GM21447 (cell line): ENCODE data around the gene NRGN.
A peak's percentile ranks its signal among the peaks of the same experiment; 100 is the strongest.

ENCODE experiments used
- ATAC-seq: cut with Tn5 transposase; IDR thresholded peaks from one replicate; pipeline ENCODE4 v1.9.1; 2021; ENCODE audit not compliant: unreplicated experiment

NRGN gene

DNA sequence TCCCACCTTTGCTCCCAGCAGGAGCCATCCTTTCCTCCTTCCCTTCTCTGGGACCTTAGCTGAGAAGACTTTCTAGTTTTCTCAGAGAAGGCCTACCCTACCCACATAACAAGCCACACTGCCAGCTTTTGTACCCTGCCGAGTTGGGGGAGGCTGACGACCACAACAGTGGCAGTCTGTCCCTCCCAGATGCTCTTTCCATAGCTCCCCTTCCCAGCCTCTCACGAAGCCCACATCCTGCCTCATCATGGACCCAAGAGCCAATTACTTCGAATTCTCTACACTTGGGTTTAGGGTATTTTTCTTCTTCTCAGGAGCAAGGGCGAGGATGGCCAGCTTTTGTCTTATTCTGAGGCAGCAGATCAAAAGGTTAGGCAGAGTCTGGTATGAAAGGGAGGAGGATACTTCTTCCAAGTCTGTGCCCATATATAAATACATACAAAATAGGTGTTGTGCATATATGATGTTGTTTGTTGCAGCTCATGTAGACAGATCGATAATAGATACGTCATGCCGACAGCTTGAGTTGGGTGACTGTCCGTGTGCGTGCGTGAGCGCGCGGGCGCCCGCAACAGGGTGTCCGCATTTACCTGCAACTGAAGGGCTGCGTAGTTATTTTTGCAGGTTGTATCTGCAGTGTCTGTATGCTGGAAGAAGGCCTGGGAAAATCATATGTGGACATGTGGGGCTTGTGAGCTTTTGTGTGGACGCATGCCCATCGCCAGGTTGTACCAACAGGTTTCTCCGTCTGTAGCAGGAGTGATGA lies 846 bp upstream of the NRGN start:
- ATAC-seq = no peak

DNA sequence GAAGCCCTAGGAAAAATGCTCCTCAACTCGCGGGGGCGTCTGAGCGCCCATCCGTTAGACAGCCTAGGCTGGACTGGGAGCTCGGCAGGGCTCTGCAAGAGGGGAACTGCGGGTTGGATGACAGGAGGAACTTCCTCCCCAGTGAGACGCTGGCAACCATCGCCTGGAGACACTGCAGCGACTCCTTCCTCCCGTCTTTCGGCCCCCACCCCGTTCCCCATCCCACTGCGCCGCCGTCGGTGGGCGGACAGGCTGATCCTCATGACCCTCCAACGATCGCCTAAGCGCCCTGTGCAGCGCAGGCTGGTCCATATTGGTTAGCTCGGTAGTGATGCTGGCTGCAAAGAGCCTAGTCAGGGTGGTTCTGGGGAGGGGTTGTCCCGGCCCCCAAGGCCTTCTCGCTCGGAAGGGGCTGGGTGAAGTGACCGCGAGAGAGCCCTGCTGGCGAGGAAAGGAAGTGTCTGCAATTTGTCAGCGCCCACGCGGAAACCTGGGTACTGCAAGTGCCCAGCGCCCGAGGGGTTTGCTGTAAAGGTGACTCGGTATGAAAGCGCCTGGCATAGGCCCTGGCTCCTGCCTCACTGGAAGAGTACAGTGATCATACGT lies 638 bp downstream of the NRGN start:
- peak; percentile 46 for ATAC-seq

DNA sequence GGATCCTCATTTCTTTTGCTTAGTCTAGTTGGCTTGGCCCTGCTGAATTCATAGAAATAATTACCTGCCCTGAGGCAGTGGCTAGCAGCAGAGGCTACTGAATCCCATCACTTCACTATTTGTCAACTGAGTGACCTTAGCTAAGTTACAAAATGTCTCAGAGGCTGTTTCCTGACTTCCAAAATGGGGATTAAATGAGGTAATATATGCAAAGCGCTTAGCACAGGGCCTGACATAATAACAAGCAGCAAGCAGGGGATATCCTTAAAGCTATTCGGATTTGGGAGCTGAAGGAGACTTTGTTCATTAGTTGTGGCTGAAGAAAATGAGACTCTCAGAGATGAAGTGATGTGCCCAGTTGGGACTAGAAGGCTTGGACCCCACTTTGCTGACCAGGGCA lies 2.8 kb downstream of the NRGN start:
- ATAC-seq = no peak

DNA sequence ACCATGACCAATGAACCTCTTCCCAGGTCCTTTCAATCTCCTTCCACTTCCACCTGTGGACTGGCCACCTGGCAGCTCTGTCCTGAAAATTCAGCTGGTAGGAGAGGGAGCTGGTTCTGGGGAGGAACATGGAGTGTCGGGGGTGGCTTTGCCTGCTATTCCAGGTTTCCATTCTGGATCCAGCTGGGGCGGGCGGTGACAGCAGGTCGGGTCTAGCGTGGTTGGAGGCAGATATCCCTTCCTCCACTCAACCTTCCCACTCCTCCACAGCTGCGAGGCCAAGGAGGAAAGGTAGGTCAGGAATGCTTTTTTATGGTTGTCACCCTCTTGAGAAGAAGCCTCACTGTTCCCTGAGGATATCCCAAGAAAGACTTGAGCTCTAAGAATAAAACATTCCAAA lies 3.3 kb downstream of the NRGN start:
- no peak for ATAC-seq

DNA sequence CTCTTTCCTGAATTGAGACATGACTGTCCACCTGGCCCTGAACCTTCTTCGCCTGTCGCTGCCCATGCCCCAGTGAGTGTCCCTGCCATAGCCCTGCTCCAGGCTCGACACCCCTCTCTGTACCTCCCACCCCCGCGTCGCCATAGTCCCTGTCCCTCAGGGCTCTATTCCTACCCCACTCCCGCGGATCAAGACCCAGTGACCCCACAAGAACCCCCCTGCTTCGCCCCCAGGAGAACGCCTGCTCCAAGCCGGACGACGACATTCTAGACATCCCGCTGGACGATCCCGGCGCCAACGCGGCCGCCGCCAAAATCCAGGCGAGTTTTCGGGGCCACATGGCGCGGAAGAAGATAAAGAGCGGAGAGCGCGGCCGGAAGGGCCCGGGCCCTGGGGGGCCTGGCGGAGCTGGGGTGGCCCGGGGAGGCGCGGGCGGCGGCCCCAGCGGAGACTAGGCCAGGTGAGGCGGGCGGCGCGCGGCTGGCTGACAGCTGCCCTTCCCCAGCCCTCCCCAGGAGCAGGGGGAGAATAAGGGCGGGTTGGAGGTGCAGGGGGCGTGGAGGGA lies 5.6 kb downstream of the NRGN start:
- no peak for ATAC-seq

DNA sequence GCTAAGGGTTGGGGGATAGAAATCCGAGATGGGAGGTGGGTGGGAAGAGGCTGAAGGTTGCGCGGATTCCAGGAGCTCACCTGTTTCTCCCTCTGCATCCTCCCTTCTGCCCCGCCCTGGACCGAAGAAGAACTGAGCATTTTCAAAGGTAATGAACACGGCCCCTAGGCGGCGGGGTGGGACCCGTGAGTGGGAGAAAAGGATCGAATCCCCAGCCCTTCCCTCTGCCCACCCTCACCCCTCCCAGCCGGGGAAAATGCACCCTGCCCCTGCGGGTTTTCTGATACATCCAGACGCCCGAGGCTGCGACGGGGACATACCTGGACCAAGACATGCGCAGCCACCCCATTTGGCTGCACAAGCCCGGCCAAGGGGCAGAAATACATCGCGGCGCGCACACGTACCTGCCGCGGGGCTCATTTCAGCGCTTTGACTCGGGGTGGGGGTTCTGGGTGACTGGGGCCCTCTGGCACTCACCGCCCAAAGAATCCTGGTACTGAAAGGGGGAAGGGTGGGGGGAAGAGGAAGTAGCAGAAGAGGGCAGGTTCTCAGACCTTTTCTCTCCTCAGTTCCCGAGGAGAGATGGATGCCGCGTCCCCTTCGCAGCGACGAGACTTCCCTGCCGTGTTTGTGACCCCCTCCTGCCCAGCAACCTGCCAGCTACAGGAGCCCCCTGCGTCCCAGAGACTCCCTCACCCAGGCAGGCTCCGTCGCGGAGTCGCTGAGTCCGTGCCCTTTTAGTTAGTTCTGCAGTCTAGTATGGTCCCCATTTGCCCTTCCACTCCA lies 6.3 kb downstream of the NRGN start:
- peak; percentile 28 for ATAC-seq

DNA sequence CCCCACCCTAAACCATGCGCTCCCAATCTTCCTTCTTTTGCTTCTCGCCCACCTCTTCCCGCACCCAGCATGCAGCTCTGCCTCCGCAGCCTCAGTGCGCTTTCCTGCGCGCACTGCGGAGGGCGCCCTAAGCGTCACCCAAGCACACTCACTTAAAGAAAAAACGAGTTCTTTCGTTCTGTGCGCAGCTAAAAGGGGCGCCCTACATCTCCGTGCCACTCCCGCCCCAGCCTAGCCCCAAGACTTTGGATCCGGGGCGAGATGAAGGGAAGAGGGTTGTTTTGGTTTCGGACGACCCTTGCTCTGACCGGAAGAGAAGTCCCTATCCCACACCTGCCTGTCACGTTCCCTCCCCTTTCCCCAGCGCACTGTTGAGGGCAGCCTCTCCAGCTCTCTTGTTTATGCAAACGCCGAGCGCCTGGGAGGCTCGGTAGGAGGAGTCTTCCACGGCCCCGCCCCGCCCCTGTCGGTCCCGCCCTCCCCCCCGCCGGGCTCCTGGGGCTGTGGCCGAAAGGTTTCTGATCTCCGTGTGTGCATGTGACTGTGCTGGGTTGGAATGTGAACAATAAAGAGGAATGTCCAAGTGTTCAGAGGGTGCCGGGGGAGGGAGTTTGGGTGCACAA lies 7.0 kb downstream of the NRGN start:
- ATAC-seq = peak; percentile 91

DNA sequence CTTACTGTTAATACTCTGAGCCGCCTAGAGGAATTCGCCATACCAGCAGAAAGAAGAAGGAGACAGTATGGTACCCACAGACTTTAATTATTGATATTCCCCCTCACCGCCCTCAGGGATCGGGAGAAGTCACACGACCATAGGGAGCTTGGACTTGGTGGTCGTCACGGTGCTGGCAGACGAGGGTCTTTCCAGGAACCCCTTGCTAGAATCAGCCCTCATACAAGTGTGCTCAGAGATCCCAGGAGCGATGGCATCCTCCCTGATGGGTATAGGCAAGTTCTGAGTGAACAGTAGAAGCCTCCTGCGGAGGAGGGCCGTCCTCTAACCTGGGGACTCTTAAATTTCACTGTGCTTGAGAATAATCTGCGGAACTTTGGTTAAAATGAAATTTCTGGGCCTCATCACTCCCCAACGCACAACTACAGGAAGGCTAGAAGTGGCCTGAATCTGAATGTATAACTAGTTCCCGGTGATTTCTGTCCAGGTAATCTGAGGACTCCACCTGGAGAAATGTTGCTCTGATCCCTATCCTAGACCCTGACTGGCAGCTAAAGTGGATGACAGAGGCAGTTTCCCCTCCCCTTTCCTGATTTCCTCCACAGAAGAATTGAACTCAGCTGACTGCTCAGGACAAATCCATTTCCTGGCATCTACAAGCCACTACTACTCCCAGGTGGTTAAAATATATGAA lies 7.8 kb downstream of the NRGN start:
- no peak for ATAC-seq

DNA sequence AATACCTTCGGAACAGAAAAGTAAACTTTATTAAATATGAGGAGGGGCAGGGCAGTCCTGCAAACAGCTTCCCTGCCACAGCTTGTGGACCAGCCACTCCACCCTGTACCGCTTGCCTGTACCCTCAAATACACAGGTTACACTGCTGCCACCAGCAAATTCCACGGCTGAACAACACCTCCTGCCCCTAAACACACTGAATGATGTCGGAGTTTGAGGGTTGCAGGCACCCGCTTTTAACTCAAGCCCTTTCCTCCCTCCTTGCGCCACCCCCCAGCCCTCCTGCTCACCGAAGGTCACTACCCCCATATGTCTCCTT lies 8.3 kb downstream of the NRGN start:
- no peak for ATAC-seq

DNA sequence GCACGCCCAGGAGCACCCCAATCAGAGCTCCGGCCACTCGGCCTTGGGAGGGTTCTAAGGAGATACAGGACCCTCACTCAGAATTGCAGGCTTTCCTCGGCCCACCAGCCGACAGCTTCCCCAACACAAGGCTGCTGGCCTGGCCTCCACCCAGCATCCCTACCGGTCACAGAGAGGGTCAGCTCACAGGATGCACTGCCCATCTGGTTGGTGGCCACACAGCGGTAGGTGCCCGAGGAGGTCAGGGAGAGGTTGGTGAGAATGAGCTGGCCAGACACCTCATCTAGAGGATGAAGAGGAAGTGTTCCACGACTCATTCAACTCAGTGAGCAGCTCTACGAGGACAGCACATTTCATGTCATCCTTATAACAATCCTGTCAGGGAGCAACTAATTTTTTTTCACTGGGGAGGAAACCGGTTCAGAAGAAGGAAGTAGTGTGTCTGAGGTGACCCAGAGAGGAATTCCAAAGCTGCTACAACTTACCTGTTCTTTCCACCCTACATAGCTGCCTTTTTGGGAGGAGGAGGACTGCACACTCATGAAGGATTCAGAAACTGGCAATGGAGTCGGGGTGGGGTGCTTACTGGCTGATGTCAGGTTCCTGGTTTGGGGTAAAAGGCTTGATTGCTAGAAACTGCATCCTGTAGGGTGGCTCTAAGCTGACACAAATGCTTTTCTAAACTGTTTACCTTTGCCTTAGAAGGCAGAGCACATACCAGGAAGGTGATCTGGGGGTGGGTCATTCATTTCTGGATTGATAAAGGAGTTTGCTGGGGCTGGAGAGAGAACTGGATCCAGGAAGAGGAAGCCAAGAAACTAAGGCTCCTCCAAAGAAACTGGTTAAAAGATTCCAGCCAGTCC lies 9.0 kb downstream of the NRGN start:
- ATAC-seq = no peak

DNA sequence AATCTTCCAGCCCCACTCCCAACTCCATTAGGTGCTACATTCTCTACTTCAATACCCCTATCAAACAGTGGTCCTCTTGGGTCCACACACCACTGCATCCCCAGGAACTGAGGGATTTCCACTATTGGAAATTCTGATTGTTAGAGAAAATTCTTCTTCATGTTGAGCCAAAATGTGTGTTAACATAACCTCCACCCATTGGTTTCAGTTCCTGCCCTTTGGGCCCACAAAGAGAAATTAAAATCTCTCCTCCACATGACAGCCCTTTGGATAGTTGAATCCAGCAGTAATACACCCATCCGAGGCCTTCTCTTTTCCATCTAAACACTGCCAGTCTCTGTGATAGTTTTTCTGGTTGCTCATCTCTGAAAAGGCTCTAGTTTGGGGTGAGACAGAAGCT lies 10.2 kb downstream of the NRGN start:
- ATAC-seq = no peak

DNA sequence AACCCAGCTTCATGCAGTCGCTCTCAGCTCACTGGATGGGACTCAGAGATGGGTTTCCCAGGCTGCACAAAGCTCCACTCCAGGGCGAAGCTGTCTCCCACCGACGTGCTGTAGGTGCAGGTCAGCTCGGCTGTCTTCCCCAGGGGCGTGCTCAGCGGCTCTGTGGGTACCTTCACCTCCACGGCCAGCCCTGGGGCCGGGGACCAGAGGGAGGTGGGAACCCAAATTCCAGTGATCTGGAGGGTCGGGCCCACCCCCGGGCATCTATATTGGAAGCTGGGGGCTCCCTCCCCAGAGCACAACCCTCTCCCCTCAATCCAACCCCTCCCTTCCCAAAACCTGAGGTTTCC lies 11.6 kb downstream of the NRGN start:
- no peak for ATAC-seq

DNA sequence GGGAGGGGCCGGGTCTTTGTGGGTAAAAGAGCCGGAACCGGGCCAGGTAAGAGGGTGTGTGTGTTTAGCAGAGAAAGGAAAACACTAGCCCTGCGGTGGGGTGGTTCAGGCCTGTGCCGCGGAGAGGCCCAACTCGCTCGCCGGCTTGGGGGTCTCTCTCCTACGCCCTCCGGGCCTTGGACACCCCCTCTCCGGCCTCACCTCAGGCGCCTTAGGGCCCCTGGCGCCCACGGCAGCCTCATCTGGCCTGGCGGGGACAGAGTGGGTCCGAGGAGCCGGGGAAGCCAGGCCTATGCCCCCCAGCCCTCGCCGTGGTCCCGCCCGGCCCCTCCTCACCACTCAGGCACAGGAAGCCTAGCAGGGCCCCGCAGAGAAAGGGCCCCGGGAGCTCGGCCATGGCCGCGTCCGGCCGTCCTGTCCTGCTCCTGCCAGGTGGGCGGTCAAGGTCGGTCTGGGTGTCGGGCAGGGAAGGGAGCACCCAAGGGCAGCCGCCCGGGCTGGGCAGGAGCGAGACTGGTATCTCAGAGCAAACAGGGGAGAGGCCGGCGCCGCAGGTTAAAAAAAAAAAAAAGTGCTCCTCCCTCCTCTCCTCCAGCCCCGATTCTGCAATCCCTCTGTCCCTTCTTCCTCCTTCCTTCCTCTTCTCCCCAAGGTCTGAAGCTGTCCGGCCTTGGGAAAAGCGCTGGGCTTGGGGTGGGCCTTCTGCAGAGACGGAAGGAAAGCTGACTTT lies 12.2 kb downstream of the NRGN start, which contains the start of gene VSIG2:
VSIG2 (minus strand) TSS at position 515 of the 730 bp plus-strand sequence; CDS start at position 397, 118 bp downstream.
- ATAC-seq = no peak

DNA sequence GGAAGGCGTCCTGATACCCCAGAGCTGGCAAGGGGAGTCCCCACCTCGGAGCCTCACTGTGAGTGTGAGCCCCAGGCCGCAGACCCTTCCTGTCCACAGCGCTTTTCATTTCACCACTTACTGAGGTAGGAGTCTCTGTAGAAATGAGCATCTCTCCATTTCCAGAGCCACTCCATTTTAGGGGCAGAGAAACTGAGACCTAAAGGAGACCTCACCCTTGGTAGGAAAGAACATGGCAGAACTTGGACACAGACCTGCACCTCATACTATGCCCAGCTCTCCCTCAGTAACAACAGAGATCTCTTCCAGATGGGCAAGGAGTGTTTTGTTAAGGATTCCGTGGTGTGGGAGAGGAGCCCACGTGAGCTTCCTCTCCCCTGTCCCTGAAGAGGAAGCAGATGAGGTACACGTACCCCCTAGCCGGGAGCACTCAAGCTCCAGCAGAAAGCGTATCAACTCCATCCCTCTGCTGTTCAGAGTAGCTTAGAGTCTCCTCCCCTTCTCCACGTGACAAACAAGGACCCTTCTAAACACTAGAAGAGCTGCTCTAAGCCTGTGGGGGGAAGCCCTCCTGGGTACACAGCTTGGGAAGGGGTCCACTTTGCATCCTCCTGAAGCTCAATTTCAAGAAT lies 12.8 kb downstream of the NRGN start:
- no peak for ATAC-seq

DNA sequence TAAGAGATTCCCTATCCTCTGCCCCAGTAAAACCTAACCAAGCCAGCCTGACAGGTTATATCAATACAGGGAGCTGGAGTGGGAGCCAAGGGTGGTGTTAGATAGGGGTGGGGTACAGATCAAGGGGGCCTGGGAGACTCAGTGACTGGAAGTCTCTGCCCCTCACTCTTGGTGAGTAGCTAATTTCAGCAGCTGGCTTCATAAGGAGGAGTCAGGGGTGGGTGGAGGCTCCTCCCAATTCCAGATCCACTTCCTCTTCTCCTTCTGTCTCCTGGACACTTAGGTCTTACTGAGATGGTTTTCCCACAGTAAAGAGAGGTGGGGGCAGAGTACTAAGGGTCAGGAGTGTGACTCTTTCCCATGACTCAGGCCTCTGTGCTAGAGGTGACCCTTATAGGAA lies 13.5 kb downstream of the NRGN start:
- ATAC-seq = no peak

DNA sequence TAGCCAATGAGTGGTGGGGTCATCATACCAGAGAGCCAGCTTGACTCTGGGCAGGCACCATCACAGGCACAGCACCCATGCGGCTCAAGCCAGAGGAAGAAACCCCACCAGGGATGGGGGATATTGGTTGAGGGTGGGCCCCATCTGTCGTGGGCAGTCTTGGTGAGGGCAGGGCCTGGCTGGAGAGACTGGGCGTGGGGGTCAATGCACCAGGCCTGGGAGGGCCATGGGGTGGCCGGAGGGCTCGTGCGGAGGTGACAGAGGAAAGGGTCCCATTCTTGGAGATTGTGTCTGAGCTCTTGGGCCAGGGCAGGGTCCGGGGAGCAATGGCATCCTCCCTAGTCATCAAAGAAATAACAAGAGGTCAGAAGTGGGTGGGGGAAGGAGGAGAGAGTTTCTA lies 13.9 kb downstream of the NRGN start:
- no peak for ATAC-seq

DNA sequence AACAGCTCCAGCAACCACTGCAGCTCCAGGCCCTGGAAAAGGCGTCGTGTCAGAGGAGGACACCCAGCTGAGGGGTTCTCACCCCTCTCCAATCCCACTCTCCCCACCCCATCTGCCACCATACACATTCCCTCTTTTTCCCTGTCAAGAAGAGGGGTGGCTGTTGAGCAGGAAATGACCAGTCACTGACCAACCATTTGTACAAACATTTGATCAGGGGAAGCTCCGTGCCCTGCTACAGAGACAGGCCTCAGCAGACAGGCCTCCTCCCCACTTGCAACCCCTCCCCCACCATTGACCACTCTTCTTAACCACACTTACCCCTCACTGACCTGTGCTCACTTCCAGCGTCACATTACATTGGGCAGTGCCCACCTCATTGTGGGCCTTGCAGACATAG lies 14.6 kb downstream of the NRGN start:
- ATAC-seq = no peak

DNA sequence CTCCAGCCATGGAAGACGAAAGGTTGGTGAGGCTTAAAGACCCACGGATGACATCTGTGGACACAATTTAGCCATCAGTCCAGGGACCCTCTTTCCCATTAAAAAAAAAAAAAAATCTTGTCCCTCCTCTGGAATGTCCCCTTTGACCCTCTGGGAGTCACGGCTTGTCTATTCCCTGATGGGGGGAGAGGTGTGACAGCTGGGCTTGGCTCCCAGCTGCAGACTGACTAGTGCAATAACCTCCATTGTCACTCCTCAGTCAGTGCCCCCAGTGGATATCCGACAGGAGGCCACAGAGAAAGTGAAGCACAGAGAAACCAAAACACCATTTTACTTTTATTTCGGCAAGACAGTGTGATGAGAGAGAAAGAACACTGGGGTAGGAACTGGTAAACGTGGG lies 15.0 kb downstream of the NRGN start:
- no peak for ATAC-seq
